Testis (tissue), 2 donors: ENCODE results near the gene KDM2A.

ENCODE experiments used
- CTCF ChIP-seq, 3 experiments: fragments of 450-650 bp in 2 of 3; fragments of 200-600 bp in 1 of 3; sonication (generic) in 1 of 3; IDR thresholded peaks; one replicate each; pipeline ENCODE4 v1.5.1; 2016 to 2019; ENCODE audit warnings: antibody characterized with exemption in 3 of 3, mild to moderate bottlenecking in 2 of 3, moderate library complexity in 1 of 3
- POLR2A ChIP-seq: fragments of 450-650 bp; IDR thresholded peaks from one replicate; pipeline ENCODE4 v1.6.1; 2017; ENCODE audit warnings: antibody characterized with exemption, mild to moderate bottlenecking, moderate library complexity

DNA sequence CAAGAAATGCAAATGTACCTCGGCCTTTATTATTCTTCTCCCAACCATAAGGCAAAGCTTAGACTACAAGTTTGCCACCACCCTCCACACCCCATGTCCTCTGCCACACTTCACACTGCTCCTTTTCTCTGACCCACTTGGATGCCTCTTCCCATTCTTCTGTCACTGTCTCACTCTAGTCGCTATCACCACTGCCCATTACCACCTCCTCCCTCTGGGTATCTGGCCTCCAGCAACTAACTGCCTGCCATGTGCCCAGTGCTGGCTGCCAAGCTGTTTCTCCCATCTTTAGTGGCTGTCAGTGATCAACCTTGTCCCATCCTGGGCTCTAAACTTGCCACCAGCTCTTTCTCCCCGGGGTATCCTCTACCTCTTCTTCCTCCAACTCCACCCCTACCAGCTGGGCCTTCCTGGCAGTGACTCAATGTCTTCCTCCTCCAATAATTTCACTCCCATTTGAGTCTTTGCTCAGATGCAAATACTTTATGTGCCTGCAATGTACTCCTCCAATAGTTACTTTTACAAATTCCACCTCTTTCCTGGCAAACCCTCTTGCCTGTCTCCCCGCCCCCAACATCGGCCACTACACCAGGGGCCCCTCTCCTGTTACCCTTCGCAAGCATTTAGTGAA is 20.1 kb upstream of the KDM2A start:
- TF ChIP-seq CTCF (IDR thresholded peaks at IDR 0.05) (no peak), POLR2A (no peak)
